OCI-LY3 (cell line): Measurements from ENCODE around the gene UAP1L1.
A peak's percentile ranks its signal among the peaks of the same experiment; 100 is the strongest.

Experiments
- H2AFZ ChIP-seq: fragments of 200-600, 300-600 bp; shearing (Covaris generic); 2 replicates; pipeline ENCODE4 v1.6.0; 2014; ENCODE audit warnings: antibody characterized with exemption, low read depth, low read length
- H3K27ac ChIP-seq: fragments of 200-600, 300-600 bp; sonication (generic); 2 replicates; pipeline ENCODE4 v1.5.1; 2014; ENCODE audit warnings: mild to moderate bottlenecking, low read length, moderate library complexity, mixed read lengths
- H3K27me3 ChIP-seq: fragments of 200-600, 300-600 bp; sonication (generic); 2 replicates; pipeline ENCODE4 v1.6.1; 2014; ENCODE audit warnings: low read depth, low read length, mixed read lengths
- H3K36me3 ChIP-seq: fragments of 200-600, 300-600 bp; sonication (generic); replicated peaks from 2 replicates; pipeline ENCODE3; 2014; ENCODE audit warnings: low read depth, low read length, mixed read lengths
- H3K4me1 ChIP-seq: fragments of 300-600, 200-600 bp; sonication (generic); 2 replicates; pipeline ENCODE4 v1.6.1; 2014; ENCODE audit warnings: low read length, mixed read lengths
- H3K4me2 ChIP-seq: fragments of 200-600, 300-600 bp; sonication (generic); 2 replicates; pipeline ENCODE4 v1.6.1; 2014; ENCODE audit warnings: low read length, mixed read lengths
- H3K4me3 ChIP-seq: fragments of 300-600, 200-600 bp; sonication (generic); 2 replicates; pipeline ENCODE4 v1.5.1; 2014; ENCODE audit warnings: antibody characterized with exemption, mild to moderate bottlenecking, low read length, moderate library complexity
- H3K79me2 ChIP-seq: fragments of 300-600, 200-600 bp; shearing (Covaris generic); 2 replicates; pipeline ENCODE4 v1.6.1; 2014; ENCODE audit warnings: mild to moderate bottlenecking, low read length, mixed read lengths
- H3K9ac ChIP-seq: fragments of 300-600, 200-600 bp; shearing (Covaris generic); 2 replicates; pipeline ENCODE4 v1.6.0; 2014; ENCODE audit warnings: mild to moderate bottlenecking, low read length, moderate library complexity
- H3K9me3 ChIP-seq: fragments of 200-600, 300-600 bp; shearing (Covaris generic); 2 replicates; pipeline ENCODE4 v1.6.1; 2014; ENCODE audit warnings: low read length, mixed read lengths; ENCODE audit not compliant: insufficient read depth
- H4K20me1 ChIP-seq: fragments of 200-600, 300-600 bp; sonication (generic); 2 replicates; pipeline ENCODE4 v1.6.1; 2016; ENCODE audit warnings: low read length, mixed read lengths; ENCODE audit not compliant: insufficient read depth
- CTCF ChIP-seq: fragments of 200-600, 300-600 bp; sonication (generic); IDR thresholded peaks from 2 replicates; pipeline ENCODE4 v1.5.1; 2014; ENCODE audit warnings: antibody characterized with exemption, low read length, low read depth
- EZH2phosphoT487 ChIP-seq: fragments of 200-600 bp; shearing (Covaris generic); IDR thresholded peaks from 2 replicates; pipeline ENCODE4 v1.6.1; 2018; ENCODE audit warnings: antibody characterized with exemption, mixed run types, low read depth

The UAP1L1 gene

GRCh38 chr9:137066096-137066861 lies 11.0 kb upstream of the UAP1L1 start:
- Histone ChIP-seq H4K20me1 (peaks cover 26% of the 10 kb centered on the region), H3K4me1 (peaks cover 20% of the 10 kb centered on the region), H3K36me3 (no peaks in the 10 kb centered on the region), H3K4me3 (no peak overlapping the region), H3K27ac (no peak overlapping the region), H3K27me3 (no peaks in the 10 kb centered on the region), H3K79me2 (peaks cover 15% of the 10 kb centered on the region), H3K9ac (no peak overlapping the region), H2AFZ (no peak overlapping the region), H3K9me3 (no peaks in the 10 kb centered on the region), H3K4me2 (no peak overlapping the region)
- TF ChIP-seq CTCF (no peak), EZH2phosphoT487 (no peak)

- Histone ChIP-seq H2AFZ (no peak overlapping the region), H3K4me2 (peak overlapping the region; percentile 97), H3K36me3 (no peaks in the 10 kb centered on the region), H3K79me2 (peaks cover 15% of the 10 kb centered on the region), H3K9ac (no peak overlapping the region), H4K20me1 (peaks cover 26% of the 10 kb centered on the region), H3K4me3 (no peak overlapping the region), H3K4me1 (peaks cover 23% of the 10 kb centered on the region), H3K27ac (no peak overlapping the region), H3K27me3 (no peaks in the 10 kb centered on the region), H3K9me3 (no peaks in the 10 kb centered on the region)
- TF ChIP-seq CTCF, result peak; percentile 53
- no peak for TF ChIP-seq EZH2phosphoT487
Measured at GRCh38 chr9:137067860-137068538, 9.3 kb upstream of the UAP1L1 start.

- Histone ChIP-seq H3K4me3 (peak overlapping the region; percentile 93), H3K27ac (no peak overlapping the region)
Measured at GRCh38 chr9:137068539-137069507, 8.5 kb upstream of the UAP1L1 start.

More at GRCh38 chr9:137068539-137069507, 8.5 kb upstream of the UAP1L1 start:
- no peaks in the 10 kb centered on the region for H3K9me3 ChIP-seq
- peaks cover 23% of the 10 kb centered on the region for H3K4me1 ChIP-seq
- H3K36me3 ChIP-seq, result no peaks in the 10 kb centered on the region
- H3K79me2 ChIP-seq, result peaks cover 15% of the 10 kb centered on the region
- H2AFZ ChIP-seq, result no peak overlapping the region
- H3K4me2 ChIP-seq, result peak overlapping the region; percentile 97
- no peak for TF ChIP-seq CTCF
- no peak for TF ChIP-seq EZH2phosphoT487
- H4K20me1 ChIP-seq, result peaks cover 26% of the 10 kb centered on the region
- H3K27me3 ChIP-seq, result no peaks in the 10 kb centered on the region
- peak overlapping the region; percentile 95 for H3K9ac ChIP-seq
